Measurements from ENCODE around the gene PARD3.

Gene PARD3

DNA sequence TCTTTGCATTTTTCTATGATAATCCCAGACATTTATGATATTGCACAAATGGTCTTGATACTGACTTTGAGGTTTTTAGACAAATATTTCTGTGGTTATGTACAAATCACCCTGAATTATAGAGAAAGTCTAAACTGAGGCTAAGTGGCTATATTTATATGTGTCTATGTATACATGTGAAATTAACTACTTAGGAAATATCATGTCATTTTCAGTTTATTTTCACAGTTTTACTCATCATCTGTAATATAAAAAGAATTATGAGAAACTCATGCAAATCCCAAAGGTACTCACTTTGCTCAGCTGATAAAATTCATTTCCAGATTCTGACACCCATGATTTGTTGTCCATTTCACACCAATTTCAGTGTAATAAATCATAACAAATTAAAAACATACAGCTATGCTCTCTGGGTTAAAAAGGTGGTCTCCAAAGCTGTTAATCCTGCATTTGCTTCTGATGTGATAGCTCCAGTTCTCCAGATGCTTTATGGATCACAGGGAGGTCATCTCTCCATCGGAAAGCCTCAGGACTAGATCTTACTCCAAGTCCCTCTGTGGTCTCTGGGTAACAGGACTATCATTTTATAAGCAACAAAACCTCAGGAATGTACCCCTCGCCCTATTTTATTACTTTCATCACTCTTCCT is 673.9 kb downstream of the PARD3 start:
- no peak for DNase-seq

DNA sequence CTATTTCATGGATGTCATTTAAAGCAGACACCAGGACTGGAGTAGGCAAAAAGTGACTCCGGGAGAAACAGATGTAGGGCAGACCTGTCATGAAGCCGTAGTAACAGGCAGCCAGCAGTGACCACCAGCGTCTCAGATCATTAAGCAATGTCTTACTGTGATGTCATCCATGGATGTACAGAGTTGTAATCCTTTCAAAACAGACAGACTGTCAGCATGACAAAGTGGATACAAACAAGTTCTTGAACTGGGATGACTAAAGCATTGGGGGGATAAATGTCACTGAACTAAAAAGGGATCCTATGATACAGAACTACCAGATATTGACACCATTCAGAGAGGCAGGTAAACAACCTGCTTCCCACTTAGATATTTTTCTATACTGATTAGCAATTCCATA is 675.5 kb downstream of the PARD3 start:
- DNase-seq, result no peak

DNA sequence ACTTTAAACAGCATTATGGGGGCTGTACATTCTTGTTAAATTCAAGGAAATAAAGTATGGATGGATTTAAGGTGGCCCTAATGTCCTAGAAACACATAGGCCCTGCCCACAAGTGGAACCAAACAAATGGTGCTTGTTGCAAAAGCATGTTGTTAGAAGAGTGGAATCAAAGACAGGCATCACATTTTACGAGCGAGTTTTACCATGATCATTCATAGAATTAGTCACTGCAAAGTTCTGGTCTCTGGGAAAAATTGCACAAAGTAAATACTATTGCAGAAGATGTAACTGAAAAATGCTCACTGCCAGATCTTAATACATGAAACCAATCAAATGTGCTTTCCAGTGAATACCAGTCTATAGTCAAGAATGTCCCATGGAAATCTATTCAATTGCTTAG is 677.1 kb downstream of the PARD3 start:
- no peak for DNase-seq

GRCh38 chr10:34137201-34137600 is 677.9 kb downstream of the PARD3 start:
- DNase-seq, result no peak

GRCh38 chr10:34135515-34135914 is 679.6 kb downstream of the PARD3 start:
- DNase-seq, result no peak

GRCh38 chr10:34134602-34135001 is 680.5 kb downstream of the PARD3 start:
- no peak for DNase-seq

DNA sequence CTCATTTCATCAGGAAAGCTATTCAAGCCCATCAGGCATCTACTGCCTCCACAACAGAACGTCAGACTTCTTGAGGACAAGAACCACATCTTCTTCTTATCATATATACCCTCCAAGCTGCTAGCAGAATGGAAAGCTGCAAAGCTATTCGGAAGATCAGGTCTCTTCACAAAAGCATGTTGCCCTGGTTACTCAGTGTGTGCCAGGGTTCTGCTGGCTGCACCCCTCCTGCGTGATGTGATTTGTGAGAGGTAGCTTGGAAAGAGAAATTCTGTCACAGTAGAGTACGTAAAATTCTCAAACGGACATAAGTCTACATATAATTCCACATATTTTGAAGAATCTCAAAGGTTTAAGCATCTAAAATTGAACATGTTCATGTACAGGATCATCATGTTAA is 681.7 kb downstream of the PARD3 start:
- no peak for DNase-seq

DNA sequence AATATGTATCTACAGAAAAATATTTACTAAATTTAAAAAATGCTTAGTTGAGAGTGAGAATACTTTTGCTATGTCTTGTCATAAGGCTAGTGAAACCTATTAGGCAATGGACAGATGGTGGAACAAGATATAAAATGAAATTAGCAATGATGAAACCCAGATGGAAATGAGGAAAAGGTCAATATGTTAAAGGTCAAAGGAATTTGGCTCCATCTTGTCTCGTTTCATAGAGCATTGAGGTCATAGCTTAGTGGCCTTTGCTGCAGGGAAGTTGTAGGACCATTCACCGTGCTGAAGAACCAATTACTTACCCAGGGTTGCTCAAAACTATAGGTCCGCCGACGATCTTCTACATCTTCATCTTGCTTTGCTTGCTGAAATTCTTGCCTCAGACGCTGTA is 683.9 kb downstream of the PARD3 start:
- no peak for DNase-seq

DNA sequence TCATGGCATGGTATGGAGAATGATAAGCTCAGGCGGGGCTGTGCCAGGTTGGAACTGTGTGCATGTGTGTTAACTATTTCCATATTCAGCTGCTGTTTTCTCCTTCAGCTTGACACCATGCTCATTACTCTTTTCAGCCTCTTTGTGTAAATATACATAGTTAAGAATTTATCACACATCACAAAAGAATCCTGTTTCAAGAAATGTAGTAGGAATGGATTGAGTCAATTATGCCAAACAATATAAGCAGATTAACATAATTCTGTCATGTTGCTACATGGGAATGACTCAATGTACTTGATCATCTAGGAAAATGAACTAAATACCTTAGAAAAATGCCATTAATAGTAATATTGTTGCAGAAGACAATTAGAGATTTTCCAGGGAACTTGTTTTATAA is 687.4 kb downstream of the PARD3 start:
- DNase-seq, result no peak

DNA sequence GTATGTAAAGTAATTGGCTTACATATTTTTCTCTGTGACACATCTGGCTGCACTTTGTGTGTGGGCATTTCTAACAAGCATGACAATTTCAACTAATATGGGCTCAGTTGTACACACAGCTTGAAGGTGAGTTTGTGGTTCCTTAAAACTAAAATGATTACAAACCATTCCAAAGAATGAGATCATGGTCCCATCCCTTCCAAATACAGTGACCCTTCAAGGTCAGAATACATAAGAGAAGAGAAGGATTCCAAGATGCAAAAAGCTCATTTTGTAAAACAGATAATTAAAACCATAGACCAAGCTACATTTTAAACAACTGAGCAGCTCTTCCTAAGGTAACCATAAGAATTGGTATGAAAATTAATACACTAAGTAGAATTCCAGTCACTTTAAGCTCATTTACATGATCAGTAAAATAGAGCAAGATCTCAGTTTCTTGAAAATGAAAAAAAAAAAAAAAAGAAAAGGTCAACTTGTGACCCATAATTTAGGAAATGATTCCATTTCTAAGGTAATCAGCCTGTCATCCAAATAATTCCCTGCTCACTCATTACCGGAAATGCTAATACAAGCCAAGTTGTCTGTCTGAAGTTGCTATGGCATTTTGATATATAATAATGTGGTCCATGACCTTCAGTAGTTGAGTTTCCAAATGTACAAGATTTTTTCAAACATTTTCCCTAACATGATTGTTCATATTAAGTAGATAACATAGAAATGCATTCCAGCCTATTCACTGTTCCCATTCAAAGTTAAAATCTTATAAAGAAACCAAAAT is 688.5 kb downstream of the PARD3 start:
- no peak for DNase-seq

- DNase-seq, result no peak
Measured at GRCh38 chr10:34125702-34126101, 689.4 kb downstream of the PARD3 start.

DNA sequence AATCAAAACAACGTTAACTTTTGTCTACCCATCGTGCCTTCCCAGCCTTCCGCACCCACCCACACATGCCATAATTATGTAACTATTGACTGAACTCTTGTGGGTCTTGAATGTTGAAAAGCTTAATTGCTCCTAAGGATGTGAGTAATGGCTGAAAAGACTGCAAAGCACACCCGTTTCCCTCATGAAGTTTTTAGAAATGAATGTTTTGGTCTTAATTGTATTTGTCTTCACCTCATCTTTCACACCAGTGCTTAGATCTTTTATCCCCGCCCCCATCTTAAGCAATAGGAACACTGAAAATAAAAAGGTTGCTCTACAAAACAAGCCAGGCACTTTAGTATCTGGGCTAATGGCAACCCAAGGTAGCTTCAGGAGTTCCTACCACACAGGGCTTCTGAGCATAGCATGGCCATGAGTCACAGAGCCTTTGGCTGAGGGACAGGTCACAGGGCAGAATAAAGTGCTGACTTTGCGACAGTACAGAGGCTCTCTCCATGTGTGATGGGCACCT is 690.5 kb downstream of the PARD3 start:
- DNase-seq, result no peak

- DNase-seq, result no peak
Measured at GRCh38 chr10:34121781-34122622, 693.1 kb downstream of the PARD3 start.

DNA sequence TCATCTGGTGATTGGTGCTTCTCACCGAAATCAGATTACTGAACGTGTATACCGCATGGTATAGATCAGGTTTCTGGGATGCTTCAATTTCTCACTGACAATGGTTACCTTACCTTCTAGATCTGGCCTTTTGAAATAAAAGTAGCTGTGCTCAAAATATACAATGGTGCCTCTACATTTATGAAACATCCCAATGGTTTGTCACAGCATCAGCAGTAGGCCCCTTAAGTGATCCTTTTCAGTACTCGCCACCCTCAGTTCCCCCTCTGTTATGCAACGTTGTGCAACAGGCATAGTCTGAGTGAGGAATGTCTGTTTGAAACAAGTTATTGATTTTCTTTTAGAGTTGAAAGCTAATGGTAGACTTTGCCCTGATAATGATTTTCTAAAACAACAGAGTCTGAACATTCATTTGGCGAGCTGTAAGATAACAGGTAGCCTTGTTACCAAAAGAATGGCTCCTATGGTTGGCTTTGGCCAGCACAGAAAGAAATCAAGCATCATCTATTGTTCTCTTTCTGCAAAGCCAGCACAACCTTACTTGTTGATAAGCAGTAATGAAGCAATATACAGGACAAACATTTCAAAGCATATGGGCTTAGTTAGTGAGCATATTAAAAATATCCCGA is 693.9 kb downstream of the PARD3 start:
- no peak for DNase-seq

GRCh38 chr10:34119456-34119855 is 695.6 kb downstream of the PARD3 start:
- DNase-seq, result no peak

- DNase-seq, result no peak
Measured at GRCh38 chr10:34116681-34117271, 698.3 kb downstream of the PARD3 start.

- DNase-seq, result no peak
Measured at GRCh38 chr10:34116220-34116641, 698.9 kb downstream of the PARD3 start.

DNA sequence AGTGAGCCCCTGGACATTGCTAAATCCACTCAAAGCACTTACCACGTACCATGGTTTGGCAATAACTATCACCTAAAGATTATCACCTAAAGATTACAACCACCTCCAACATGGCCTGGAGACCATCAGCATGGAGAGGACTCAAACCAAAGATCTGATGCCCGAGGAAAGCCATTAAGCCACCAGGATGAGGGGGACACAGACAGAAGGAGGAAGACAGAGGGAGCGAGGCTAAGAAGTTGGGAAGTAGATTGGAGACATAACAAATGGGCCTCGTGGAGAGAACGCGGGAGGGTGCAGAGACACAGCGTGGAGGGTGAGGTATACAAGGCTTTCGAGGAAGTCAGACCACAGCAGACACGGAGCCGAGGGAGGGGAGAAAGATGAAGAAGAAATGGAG is 700.2 kb downstream of the PARD3 start:
- DNase-seq, result no peak

DNA sequence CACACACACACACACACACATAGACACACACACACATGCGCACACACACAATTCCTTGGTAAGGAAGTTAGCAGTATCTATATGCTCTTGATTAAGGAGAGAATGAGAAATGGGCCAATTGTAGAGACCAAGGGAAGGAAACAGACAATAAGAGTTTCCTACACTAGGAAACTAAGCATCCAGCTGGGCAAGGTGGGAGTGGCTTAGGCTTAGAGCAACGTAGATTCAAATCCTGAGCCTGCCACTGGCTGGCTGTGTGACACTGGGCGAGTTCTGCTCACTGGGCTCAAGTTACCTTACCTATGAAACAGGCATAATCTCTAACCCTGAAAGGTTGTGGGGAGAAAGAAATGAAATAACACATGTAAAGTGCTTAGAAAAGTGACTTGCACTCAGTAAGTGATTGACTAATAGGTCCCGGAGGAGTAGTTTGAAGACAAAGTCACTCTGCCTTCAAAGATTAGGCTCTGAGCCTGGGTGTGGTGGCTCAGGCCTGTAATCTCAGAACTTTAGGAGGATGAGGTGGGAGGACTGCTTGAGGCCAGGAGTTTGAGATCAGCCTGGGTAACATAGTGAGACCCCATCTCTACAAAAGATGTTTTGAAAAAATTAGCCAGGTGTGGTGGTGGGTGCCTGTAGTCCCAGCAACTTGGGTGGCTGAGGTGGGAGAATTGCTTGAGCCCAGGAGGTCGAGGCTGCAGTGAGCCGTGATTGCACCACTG is 701.4 kb downstream of the PARD3 start:
- no peak for DNase-seq

DNA sequence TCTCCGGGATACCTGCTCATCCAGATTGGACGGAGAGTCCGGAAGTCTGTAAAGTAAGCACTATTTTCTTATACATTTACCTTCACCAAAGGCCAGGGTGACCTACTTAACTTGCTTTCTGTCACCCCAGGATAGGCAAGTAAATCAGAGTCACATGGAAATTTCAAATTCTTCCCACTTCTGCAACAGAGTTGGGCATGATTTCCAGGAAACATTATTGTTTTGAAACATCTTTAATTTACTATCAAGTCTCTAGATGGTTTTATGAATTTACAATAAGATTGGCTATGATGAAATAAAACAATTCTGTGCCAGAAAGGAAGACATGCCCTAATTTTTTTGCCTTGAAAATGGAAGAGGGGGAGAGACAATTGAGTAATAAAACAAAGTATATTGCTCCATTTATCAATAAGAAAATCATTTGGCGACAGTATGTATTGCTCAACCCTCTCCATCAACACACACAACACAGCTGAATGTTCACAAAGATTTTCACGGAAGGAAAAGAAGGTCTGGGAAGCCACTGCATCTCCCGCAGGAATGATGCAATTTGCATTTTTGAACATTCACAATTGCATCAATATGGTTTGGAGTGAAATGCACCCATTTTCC is 702.8 kb downstream of the PARD3 start:
- DNase-seq, result no peak

DNA sequence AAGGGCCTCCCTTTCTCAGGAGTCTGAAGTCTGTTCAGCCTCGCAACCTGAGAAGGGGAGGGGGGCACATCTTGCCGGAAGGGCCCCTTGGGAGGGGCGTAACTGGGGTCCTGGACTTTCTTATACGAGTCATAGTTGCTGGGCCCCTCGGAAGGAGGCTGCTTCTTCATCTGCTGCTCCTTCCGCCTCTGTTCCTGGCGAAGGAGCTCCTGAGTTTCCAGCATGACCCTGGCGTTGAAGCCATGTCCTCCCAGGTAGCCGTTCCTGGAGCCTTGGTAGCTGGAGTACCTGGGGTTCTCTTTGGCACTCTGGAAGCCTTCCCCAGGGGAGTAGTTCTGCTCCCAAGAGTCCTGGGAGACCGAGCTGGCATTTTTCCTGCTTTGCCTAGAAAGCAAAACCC is 703.9 kb downstream of the PARD3 start:
- no peak for DNase-seq
